IPS-11a (cell line): Measurements from ENCODE around the gene APC2.

Source experiments
- H3K4me3 ChIP-seq: one replicate; pipeline ENCODE4 v1.5.1; 2013; ENCODE audit warnings: low read depth, low read length, control low read depth

APC2 gene

GRCh38 chr19:1465191-1466016, 15.5 kb downstream of the APC2 start:
- H3K4me3 ChIP-seq: peak overlapping the region; percentile 1

- H3K4me3 ChIP-seq: no peak overlapping the region
Observed at GRCh38 chr19:1466018-1466460, 16.1 kb downstream of the APC2 start.

GRCh38 chr19:1466461-1467214, 16.7 kb downstream of the APC2 start:
- H3K4me3 ChIP-seq: no peak overlapping the region

GRCh38 chr19:1467215-1467489, 17.2 kb downstream of the APC2 start:
- H3K4me3 ChIP-seq: no peak overlapping the region

- no peak overlapping the region for H3K4me3 ChIP-seq
Observed at GRCh38 chr19:1467490-1468273, 17.8 kb downstream of the APC2 start.

- H3K4me3 ChIP-seq: no peak overlapping the region
Observed at GRCh38 chr19:1468274-1468820, 18.4 kb downstream of the APC2 start.

GRCh38 chr19:1468821-1469254, 18.9 kb downstream of the APC2 start:
- no peak overlapping the region for H3K4me3 ChIP-seq

- H3K4me3 ChIP-seq: no peak overlapping the region
Observed at GRCh38 chr19:1469255-1470054, 19.5 kb downstream of the APC2 start.

- H3K4me3 ChIP-seq: no peak overlapping the region
Observed at GRCh38 chr19:1470055-1470304, 20.1 kb downstream of the APC2 start.

GRCh38 chr19:1470305-1471009, 20.5 kb downstream of the APC2 start:
- H3K4me3 ChIP-seq: peak overlapping the region; percentile 6

- peak overlapping the region; percentile 6 for H3K4me3 ChIP-seq
Observed at GRCh38 chr19:1471010-1471514, 21.1 kb downstream of the APC2 start.

- no peak overlapping the region for H3K4me3 ChIP-seq
Observed at GRCh38 chr19:1471515-1472160, 21.7 kb downstream of the APC2 start.

- no peak overlapping the region for H3K4me3 ChIP-seq
Observed at GRCh38 chr19:1472231-1473084, 22.5 kb downstream of the APC2 start.

GRCh38 chr19:1473085-1473851, 23.3 kb downstream of the APC2 start:
- H3K4me3 ChIP-seq: no peak overlapping the region

- H3K4me3 ChIP-seq: no peak overlapping the region
Observed at GRCh38 chr19:1474011-1474764, 24.3 kb downstream of the APC2 start.

- no peak overlapping the region for H3K4me3 ChIP-seq
Observed at GRCh38 chr19:1474765-1475351, 24.9 kb downstream of the APC2 start.
